Measurements from ENCODE around the gene CEP72.

GRCh38 chr5:669111-669841 is 57.1 kb downstream of the CEP72 start:
- TF ChIP-seq SP1 (IDR thresholded peaks at IDR 0.05): no peak
- no peak for TF ChIP-seq TARDBP (IDR thresholded peaks at IDR 0.05)
- no peak for TF ChIP-seq CTBP1 (IDR thresholded peaks at IDR 0.05; ENCODE audit: borderline replicate concordance)
- TF ChIP-seq FOXM1 (IDR thresholded peaks at IDR 0.05; ENCODE audit: borderline replicate concordance): no peak
- TF ChIP-seq BHLHE40 (IDR thresholded peaks at IDR 0.05; ENCODE audit: borderline replicate concordance): no peak
- TF ChIP-seq ELF4 (IDR thresholded peaks at IDR 0.05): no peak
- TF ChIP-seq SUZ12 (IDR thresholded peaks at IDR 0.05): no peak
- no peak for TF ChIP-seq HDGF (IDR thresholded peaks at IDR 0.05; ENCODE audit: borderline replicate concordance)
- TF ChIP-seq PKNOX1 (IDR thresholded peaks at IDR 0.05): no peak
- TF ChIP-seq NFRKB (IDR thresholded peaks at IDR 0.05): no peak
